ENCODE measurements around the gene NEUROG2. TPM values are rescaled to one million over a fixed set of nuclear protein-coding genes. Genes with fewer than 3 reads are reported as not detected.

Gene NEUROG2
- total RNA-seq, 3 donors from 2014 or later (not counting 1 experiment from before 2014, with no cell fraction given), result not detected

DNA sequence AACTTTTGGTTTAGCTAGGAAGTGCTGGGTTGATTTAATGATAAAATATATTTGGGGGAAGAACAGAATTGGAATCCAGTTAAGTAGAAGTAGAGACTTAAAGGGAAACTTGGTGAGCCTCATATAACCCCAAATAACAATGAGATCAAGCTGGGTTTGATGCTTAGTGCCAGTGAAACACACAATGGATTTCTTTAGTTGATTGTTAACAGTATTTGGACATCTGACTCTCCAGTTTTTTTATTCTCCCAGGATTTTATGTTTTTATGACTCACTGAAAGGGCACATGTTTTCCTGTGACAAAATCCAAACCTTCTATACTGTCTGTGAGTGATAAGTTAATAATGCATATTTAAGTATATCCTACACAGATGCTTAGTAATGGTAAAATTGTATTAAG is 2.7 kb upstream of the NEUROG2 start:
- no peak for ATAC-seq
- no peak for DNase-seq
- Mint-ChIP-seq H3K9me3 (no peaks in the 10 kb centered on the region), H3K4me3 (no peak overlapping the region), H3K27ac (no peak overlapping the region), H3K4me1 (peaks cover 43 to 62% of the 10 kb centered on the region in 2 donors), H3K27me3 (ENCODE audit: low read depth in 2 of 2) (peaks cover 87 to 88% of the 10 kb centered on the region in 2 donors), H3K36me3 (peaks cover 15% of the 10 kb centered on the region)
- TF ChIP-seq, protein P1, sequence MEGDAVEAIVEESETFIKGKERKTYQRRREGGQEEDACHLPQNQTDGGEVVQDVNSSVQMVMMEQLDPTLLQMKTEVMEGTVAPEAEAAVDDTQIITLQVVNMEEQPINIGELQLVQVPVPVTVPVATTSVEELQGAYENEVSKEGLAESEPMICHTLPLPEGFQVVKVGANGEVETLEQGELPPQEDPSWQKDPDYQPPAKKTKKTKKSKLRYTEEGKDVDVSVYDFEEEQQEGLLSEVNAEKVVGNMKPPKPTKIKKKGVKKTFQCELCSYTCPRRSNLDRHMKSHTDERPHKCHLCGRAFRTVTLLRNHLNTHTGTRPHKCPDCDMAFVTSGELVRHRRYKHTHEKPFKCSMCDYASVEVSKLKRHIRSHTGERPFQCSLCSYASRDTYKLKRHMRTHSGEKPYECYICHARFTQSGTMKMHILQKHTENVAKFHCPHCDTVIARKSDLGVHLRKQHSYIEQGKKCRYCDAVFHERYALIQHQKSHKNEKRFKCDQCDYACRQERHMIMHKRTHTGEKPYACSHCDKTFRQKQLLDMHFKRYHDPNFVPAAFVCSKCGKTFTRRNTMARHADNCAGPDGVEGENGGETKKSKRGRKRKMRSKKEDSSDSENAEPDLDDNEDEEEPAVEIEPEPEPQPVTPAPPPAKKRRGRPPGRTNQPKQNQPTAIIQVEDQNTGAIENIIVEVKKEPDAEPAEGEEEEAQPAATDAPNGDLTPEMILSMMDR (IDR thresholded peaks at IDR 0.05), result no peak
- Histone ChIP-seq H3K4me3 (ENCODE audit: low read length) (no peak overlapping the region), H3K27me3 (ENCODE audit: control insufficient read depth, insufficient read depth, low read length) (peaks cover 83% of the 10 kb centered on the region), H3K27ac (ENCODE audit: low read length) (no peak overlapping the region), H3K4me1 (ENCODE audit: control insufficient read depth, insufficient read depth, low read length) (peaks cover 59% of the 10 kb centered on the region), H3K36me3 (ENCODE audit: control insufficient read depth, insufficient read depth, low read length) (no peaks in the 10 kb centered on the region), H3K9me3 (ENCODE audit: control insufficient read depth, insufficient read depth, low read length) (peaks cover 7% of the 10 kb centered on the region)
- intact Hi-C loops (cut with micrococcal nuclease), result no loop called here

DNA sequence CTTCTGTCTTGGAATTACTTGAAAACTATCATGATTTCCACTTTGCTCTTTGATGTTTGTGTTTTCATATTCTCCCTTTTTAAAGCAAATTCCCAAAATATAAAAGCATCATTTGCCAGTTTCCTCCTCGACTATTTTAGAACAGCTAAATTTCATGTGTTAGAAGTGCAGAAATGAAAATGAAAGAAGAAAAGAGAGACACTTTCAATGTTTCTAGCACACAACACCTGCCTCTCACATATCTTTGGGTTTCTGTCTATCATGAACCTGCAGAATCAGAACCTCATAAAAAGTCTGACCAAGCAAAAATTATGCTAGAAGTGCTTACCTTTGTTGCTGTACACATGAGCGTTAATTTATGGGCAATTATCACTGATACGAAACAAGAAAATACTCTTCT is 1.9 kb upstream of the NEUROG2 start:
- DNase-seq (no peak), ATAC-seq (no peak)
- no peaks in the 10 kb centered on the region for H3K36me3 ChIP-seq (ENCODE audit: control insufficient read depth, insufficient read depth, low read length)
- peaks cover 7% of the 10 kb centered on the region for H3K9me3 ChIP-seq (ENCODE audit: control insufficient read depth, insufficient read depth, low read length)
- no peak overlapping the region for H3K4me3 ChIP-seq (ENCODE audit: low read length)
- no peak overlapping the region for H3K27ac Mint-ChIP-seq
- H3K27ac ChIP-seq (ENCODE audit: low read length), result no peak overlapping the region
- peaks cover 36 to 54% of the 10 kb centered on the region in 2 donors for H3K4me1 Mint-ChIP-seq
- peaks cover 87 to 88% of the 10 kb centered on the region in 2 donors for H3K27me3 Mint-ChIP-seq (ENCODE audit: low read depth in 2 of 2)
- H3K9me3 Mint-ChIP-seq, result no peaks in the 10 kb centered on the region
- H3K36me3 Mint-ChIP-seq, result peaks cover 15% of the 10 kb centered on the region
- WGBS (ENCODE audit: insufficient coverage), result 26% methylated on average over 2 of the region's 3 CpGs
- H3K4me3 Mint-ChIP-seq, result peak overlapping the region; percentile 14
- TF ChIP-seq, protein P1 (IDR thresholded peaks at IDR 0.05), result no peak
- peaks cover 51% of the 10 kb centered on the region for H3K4me1 ChIP-seq (ENCODE audit: control insufficient read depth, insufficient read depth, low read length)
- peaks cover 82% of the 10 kb centered on the region for H3K27me3 ChIP-seq (ENCODE audit: control insufficient read depth, insufficient read depth, low read length)
- intact Hi-C loops (cut with micrococcal nuclease), result no loop called here

DNA sequence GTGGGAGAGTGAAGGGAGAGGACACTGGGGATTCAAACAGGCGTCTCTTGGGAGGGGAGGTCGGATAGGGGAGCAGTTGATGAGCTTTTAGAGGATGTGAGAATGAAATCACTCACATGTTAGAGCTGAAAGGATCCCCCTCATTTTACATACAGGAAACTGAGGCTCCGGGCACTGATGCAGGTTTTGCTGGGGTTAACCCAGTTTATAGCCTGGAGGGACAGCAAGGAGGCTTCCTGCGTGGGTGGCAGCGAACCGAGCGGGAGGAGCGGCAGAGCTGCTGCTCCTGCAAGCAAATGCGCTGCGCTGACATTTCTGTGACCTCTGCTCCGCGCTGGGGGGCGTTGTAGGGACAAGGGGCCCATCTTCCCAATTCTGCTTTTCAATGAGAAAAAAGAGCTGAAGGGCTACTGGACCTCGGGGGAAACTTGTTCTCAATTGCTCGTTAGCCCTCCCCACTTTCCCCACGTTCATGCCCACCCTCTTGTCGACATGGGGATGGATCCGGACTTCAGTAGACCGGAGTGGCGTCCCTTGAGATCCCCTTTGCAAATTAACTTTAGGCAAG is 1.2 kb upstream of the NEUROG2 start:
- Histone ChIP-seq H3K4me1 (ENCODE audit: control insufficient read depth, insufficient read depth, low read length) (peaks cover 45% of the 10 kb centered on the region), H3K4me3 (ENCODE audit: low read length) (no peak overlapping the region), H3K27me3 (ENCODE audit: control insufficient read depth, insufficient read depth, low read length) (peaks cover 82% of the 10 kb centered on the region), H3K27ac (ENCODE audit: low read length) (no peak overlapping the region), H3K36me3 (ENCODE audit: control insufficient read depth, insufficient read depth, low read length) (no peaks in the 10 kb centered on the region), H3K9me3 (ENCODE audit: control insufficient read depth, insufficient read depth, low read length) (peaks cover 7% of the 10 kb centered on the region)
- Mint-ChIP-seq H3K4me1 (peaks cover 31 to 48% of the 10 kb centered on the region in 2 donors), H3K36me3 (peaks cover 15% of the 10 kb centered on the region), H3K9me3 (no peaks in the 10 kb centered on the region), H3K27ac (no peak overlapping the region), H3K27me3 (ENCODE audit: low read depth in 2 of 2) (peaks cover 86 to 87% of the 10 kb centered on the region in 2 donors), H3K4me3 (peak overlapping the region; percentile 69)
- ATAC-seq (no peak), DNase-seq (peak in 1 of 2 donors; percentile 41)
- 3% methylated on average over 20 of the region's 20 CpGs for WGBS (ENCODE audit: insufficient coverage)
- intact Hi-C loops (cut with micrococcal nuclease), result no loop called here
- TF ChIP-seq, protein P1 (IDR thresholded peaks at IDR 0.05), result no peak
